Activated CD4-positive, alpha-beta T cell treated with anti-CD3 and anti-CD28 coated beads, Interleukin-2, Interleukin-4, amounts not matched to agents 100 ng/mL and 50 ng/mL, durations not matched to agents 16 hours and 8 hours (primary cell): ENCODE results near the gene AXIN1.

ENCODE experiments used
- DNase-seq: peaks from one replicate; pipeline ENCODE4 v3.0.0-alpha.2; 2020; ENCODE audit warnings: low spot score

Gene AXIN1

GRCh38 chr16:240559-240958, 112.0 kb downstream of the AXIN1 start:
- no peak for DNase-seq

GRCh38 chr16:239948-240277, 112.6 kb downstream of the AXIN1 start:
- DNase-seq, result no peak
